Measurements from ENCODE around the gene CETP. TPM values are rescaled to one million over a fixed set of nuclear protein-coding genes. Genes with fewer than 3 reads are reported as not detected.

CETP gene
- total and polyA plus RNA-seq, 12 donors: 0.15 to 2.1 (median 0.31) TPM; not detected in 3

DNA sequence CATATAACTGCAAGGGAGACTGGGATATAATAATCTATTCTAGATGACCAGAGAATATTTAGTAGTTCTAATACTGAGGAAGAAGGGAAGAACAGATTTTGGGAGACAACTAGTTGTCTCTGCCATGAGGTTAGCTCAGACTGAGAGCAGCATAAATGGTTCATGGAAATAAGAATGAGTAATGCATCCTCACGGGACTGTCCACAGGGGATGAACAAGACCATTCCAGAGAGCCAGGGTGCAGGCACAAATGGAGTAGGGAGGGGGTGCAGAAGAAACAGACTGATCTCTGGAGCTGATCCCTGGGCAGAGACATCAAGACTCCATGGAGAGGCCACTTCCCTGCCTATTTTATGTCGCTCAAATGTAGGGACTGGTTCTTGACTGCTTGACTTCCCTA, 58.0 kb downstream of the CETP start:
- ATAC-seq (no peak), DNase-seq (no peak)
- 43 to 80% methylated on average over 2 of the region's 2 CpGs for WGBS, 2 donors
- Histone ChIP-seq H3K27me3 (no peaks in the 10 kb centered on the region), H3K27ac (no peak overlapping the region), H3K36me3 (peaks cover 0 to 84% (median 10%) of the 10 kb centered on the region in 9 donors), H3K9me3 (peaks cover 0 to 6% (median 0%) of the 10 kb centered on the region in 11 donors), H3K4me1 (peaks cover 0 to 38% (median 4%) of the 10 kb centered on the region in 9 donors), H3K4me3 (no peak overlapping the region)
- intact Hi-C loops (cut with DNase I): loop anchor here in 5 of 10 donors (5.0 to 10.0 kb wide), 3 partner anchors 42 to 145 kb away; partner anchors contain the start of gene CETP (in 3 of the 5)
- TF ChIP-seq, protein P1, sequence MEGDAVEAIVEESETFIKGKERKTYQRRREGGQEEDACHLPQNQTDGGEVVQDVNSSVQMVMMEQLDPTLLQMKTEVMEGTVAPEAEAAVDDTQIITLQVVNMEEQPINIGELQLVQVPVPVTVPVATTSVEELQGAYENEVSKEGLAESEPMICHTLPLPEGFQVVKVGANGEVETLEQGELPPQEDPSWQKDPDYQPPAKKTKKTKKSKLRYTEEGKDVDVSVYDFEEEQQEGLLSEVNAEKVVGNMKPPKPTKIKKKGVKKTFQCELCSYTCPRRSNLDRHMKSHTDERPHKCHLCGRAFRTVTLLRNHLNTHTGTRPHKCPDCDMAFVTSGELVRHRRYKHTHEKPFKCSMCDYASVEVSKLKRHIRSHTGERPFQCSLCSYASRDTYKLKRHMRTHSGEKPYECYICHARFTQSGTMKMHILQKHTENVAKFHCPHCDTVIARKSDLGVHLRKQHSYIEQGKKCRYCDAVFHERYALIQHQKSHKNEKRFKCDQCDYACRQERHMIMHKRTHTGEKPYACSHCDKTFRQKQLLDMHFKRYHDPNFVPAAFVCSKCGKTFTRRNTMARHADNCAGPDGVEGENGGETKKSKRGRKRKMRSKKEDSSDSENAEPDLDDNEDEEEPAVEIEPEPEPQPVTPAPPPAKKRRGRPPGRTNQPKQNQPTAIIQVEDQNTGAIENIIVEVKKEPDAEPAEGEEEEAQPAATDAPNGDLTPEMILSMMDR (IDR thresholded peaks at IDR 0.05): no peak

DNA sequence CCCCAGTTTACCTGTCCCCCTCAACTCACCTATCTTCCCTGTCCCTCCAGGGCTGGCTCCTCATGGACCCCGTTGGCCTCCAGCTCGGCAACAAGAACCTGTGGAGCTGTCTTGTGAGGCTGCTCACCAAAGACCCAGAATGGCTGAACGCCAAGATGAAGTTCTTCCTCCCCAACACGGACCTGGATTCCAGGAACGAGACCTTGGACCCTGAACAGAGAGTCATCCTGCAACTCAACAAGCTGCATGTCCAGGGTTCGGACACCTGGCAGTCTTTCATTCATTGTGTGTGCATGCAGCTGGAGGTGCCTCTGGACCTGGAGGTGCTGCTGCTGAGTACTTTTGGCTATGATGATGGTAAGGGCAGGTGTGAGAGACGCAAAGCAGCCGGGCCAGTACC, 58.9 kb downstream of the CETP start:
- Histone ChIP-seq H3K27ac (no peak overlapping the region), H3K27me3 (no peaks in the 10 kb centered on the region), H3K4me3 (no peak overlapping the region), H3K4me1 (peaks cover 0 to 38% (median 0%) of the 10 kb centered on the region in 9 donors), H3K9me3 (peaks cover 0 to 6% (median 0%) of the 10 kb centered on the region in 11 donors), H3K36me3 (peaks cover 0 to 93% (median 10%) of the 10 kb centered on the region in 9 donors)
- DNase-seq: no peak
- TF ChIP-seq, protein P1 (IDR thresholded peaks at IDR 0.05): no peak
- intact Hi-C loops (cut with DNase I): loop anchor here in 2 of 10 donors (5.0 to 10.0 kb wide), 2 partner anchors 43 to 146 kb away; no protein-coding TSS in a partner anchor
- WGBS, 2 donors: 89 to 91% methylated on average over 8 of the region's 8 CpGs
- ATAC-seq: no peak

DNA sequence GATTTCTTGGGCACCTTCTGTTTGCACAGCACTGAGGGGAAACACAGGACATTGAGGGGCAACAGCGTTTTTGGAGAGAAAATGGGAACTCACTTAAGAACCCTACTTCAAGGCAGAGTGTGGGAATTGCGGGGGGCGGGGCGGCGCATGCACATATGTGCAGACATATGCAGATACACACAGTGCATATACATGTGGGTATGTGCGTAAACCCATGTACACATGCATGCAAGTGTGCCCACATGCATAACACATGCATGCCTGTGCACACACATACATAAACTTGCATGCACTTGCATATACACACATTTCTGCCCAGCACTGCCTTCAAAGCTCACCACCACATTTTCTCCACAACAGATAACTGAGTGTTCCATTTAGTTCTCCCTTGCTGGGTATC, 60.0 kb downstream of the CETP start:
- Histone ChIP-seq H3K9me3 (peaks cover 0 to 6% (median 0%) of the 10 kb centered on the region in 11 donors), H3K4me1 (peaks cover 0 to 49% (median 0%) of the 10 kb centered on the region in 9 donors), H3K4me3 (no peak overlapping the region), H3K27ac (no peak overlapping the region), H3K27me3 (no peaks in the 10 kb centered on the region), H3K36me3 (peaks cover 0 to 98% (median 10%) of the 10 kb centered on the region in 9 donors)
- ATAC-seq: no peak
- WGBS, 2 donors: 92 to 96% methylated on average over 6 of the region's 6 CpGs
- no peak for DNase-seq
- TF ChIP-seq, protein P1 (IDR thresholded peaks at IDR 0.05): no peak
- intact Hi-C loops (cut with DNase I): loop anchor here in 2 of 10 donors (5.0 to 10.0 kb wide), 2 partner anchors 44 to 147 kb away; no protein-coding TSS in a partner anchor

DNA sequence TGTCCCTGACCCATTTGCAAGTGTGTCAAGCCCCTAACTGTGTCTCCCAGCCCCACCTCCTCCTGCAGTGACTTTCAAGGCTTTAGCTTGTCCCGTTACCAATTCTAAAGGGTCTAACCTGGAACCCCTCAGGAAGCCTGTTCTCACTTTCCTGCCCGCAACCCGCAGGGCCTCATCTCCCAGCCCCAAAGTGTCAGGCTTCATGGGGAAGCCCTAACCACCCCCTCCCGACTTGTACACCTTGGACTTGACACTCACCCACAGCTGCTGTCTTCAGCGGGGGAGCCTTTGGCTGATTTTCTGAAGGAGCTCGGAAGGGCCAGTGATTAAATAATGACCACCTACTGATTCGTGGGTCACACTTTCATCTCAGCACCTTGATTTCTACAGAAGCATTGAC, 60.7 kb downstream of the CETP start:
- TF ChIP-seq, protein P1 (IDR thresholded peaks at IDR 0.05): no peak
- 89 to 91% methylated on average over 7 of the region's 7 CpGs for WGBS, 2 donors
- peaks cover 0 to 98% (median 10%) of the 10 kb centered on the region in 9 donors for H3K36me3 ChIP-seq

More for the DNA sequence above, 60.7 kb downstream of the CETP start:
- intact Hi-C loops (cut with DNase I): loop anchor here in 2 of 10 donors (5.0 to 10.0 kb wide), 2 partner anchors 45 to 148 kb away; no protein-coding TSS in a partner anchor
- peaks cover 0 to 6% (median 0%) of the 10 kb centered on the region in 11 donors for H3K9me3 ChIP-seq
- H3K27me3 ChIP-seq: no peaks in the 10 kb centered on the region
- ATAC-seq (no peak), DNase-seq (no peak)
- H3K27ac ChIP-seq: no peak overlapping the region
- peaks cover 0 to 48% (median 0%) of the 10 kb centered on the region in 9 donors for H3K4me1 ChIP-seq
- no peak overlapping the region for H3K4me3 ChIP-seq
